AG04449 (cell line): Measurements from ENCODE around the gene FUBP3.

ENCODE experiments used
- CTCF ChIA-PET: fragments of 350-600 bp; formaldehyde crosslinking; extraction: SDS; loops from one replicate; lab custom pipeline; 2021; ENCODE audit warnings: antibody characterized with exemption; lab: Yijun Ruan, JAX
- POLR2A ChIA-PET: fragments of 400-600, 350-600 bp; formaldehyde crosslinking; extraction: SDS; loops from one replicate; lab custom pipeline; 2020; ENCODE audit warnings: antibody characterized with exemption, inconsistent platforms; lab: Yijun Ruan, JAX
- DNase-seq: peaks from one replicate; pipeline ENCODE4 v3.0.0-alpha.2; 2010; ENCODE audit warnings: low read depth, low spot score
- H3K4me3 ChIP-seq: 2 replicates; pipeline ENCODE4 v1.5.1; 2011; ENCODE audit warnings: low read depth, mild to moderate bottlenecking, control low read depth, low read length
- CTCF ChIP-seq: IDR thresholded peaks from one replicate; pipeline ENCODE4 v1.5.1; 2011; ENCODE audit warnings: mild to moderate bottlenecking, moderate library complexity, low read length, control low read depth, inconsistent platforms; ENCODE audit not compliant: insufficient read depth; ENCODE audit errors: missing control alignments

The FUBP3 gene

GRCh38 chr9:130536701-130537107 lies 42.7 kb upstream of the FUBP3 start:
- no peak for DNase-seq
- no peak for TF ChIP-seq CTCF
- CTCF ChIA-PET: interaction anchor here (1.1 to 2.1 kb wide), 2 partner anchors 146 to 194 kb away, joined by 3 to 7 read pairs; no protein-coding TSS in a partner anchor
- no peak overlapping the region for H3K4me3 ChIP-seq
- POLR2A ChIA-PET: no interaction called here

GRCh38 chr9:130537346-130538050 lies 41.9 kb upstream of the FUBP3 start:
- no peak for TF ChIP-seq CTCF
- POLR2A ChIA-PET: no interaction called here
- H3K4me3 ChIP-seq: no peak overlapping the region
- no peak for DNase-seq
- CTCF ChIA-PET: interaction anchor here (2.1 kb wide), 1 partner anchor 145 kb away, joined by 7 read pairs; no protein-coding TSS in a partner anchor

- H3K4me3 ChIP-seq: no peak overlapping the region
- DNase-seq: no peak
- POLR2A ChIA-PET: no interaction called here
- no peak for TF ChIP-seq CTCF
- CTCF ChIA-PET: no interaction called here
Measured at GRCh38 chr9:130539420-130540223, 39.8 kb upstream of the FUBP3 start.

- H3K4me3 ChIP-seq: no peak overlapping the region
- ChIA-PET POLR2A (no interaction called here), CTCF (no interaction called here)
- no peak for DNase-seq
- no peak for TF ChIP-seq CTCF
Measured at GRCh38 chr9:130541533-130541932, 37.8 kb upstream of the FUBP3 start.

GRCh38 chr9:130542038-130542437 lies 37.3 kb upstream of the FUBP3 start:
- ChIA-PET CTCF (no interaction called here), POLR2A (no interaction called here)
- no peak for TF ChIP-seq CTCF
- DNase-seq: no peak
- H3K4me3 ChIP-seq: no peak overlapping the region

GRCh38 chr9:130542457-130543228 lies 36.7 kb upstream of the FUBP3 start:
- H3K4me3 ChIP-seq: no peak overlapping the region
- no peak for DNase-seq
- CTCF ChIA-PET: no interaction called here
- TF ChIP-seq CTCF: no peak
- POLR2A ChIA-PET: no interaction called here
